ENCODE results near the gene WWOX. TPM values are rescaled to one million over a fixed set of nuclear protein-coding genes. Genes with fewer than 3 reads are reported as not detected.

Gene WWOX
- total and polyA plus RNA-seq, 2 donors (not counting 3 experiments of a cell fraction or from before 2014, with no cell fraction given), result 6.2 to 12.5 TPM

- FAIRE-seq (no peak), DNase-seq (ENCODE audit: low read depth, low spot score) (no peak)
- dilution Hi-C loops (cut with MboI; ENCODE audit: extremely low pct_ligation_motif_present, low sequenced_read_pairs) (no loop called here), intact Hi-C loops (cut with micrococcal nuclease) (no loop called here)
- H3K9ac ChIP-seq (replicated peaks; ENCODE audit: extremely low read depth, insufficient read depth, low read length), result no peak overlapping the region
- no peaks in the 10 kb centered on the region for H3K36me3 ChIP-seq (ENCODE audit: control insufficient read depth in 2 of 2, extremely low read depth in 1 of 2, insufficient read depth in 2 of 2, low read length in 2 of 2)
- H2AFZ ChIP-seq (ENCODE audit: low read depth, low read length), result no peak overlapping the region
- H3K4me3 ChIP-seq (replicated peaks in 1 of 3; ENCODE audit: insufficient read depth in 1 of 3, low read depth in 1 of 3, low read length in 3 of 3), result no peak overlapping the region
- no peaks in the 10 kb centered on the region for H3K27me3 ChIP-seq (ENCODE audit: control insufficient read depth in 2 of 2, insufficient read depth in 2 of 2, low read length in 2 of 2)
- CTCF ChIA-PET, result no interaction called here
- TF ChIP-seq EZH2 (IDR thresholded peaks at IDR 0.05; ENCODE audit: borderline replicate concordance, low read depth, low read length, severe bottlenecking), result no peak
- no peak for TF ChIP-seq FOS (IDR thresholded peaks at IDR 0.05; ENCODE audit: borderline replicate concordance, insufficient read depth, low read length)
- no peak for TF ChIP-seq POLR2A (IDR thresholded peaks at IDR 0.05; ENCODE audit: low read depth, low read length)
- no peak for TF ChIP-seq JUN (IDR thresholded peaks at IDR 0.05; ENCODE audit: borderline replicate concordance, insufficient read depth, insufficient read length, low read depth)
- TF ChIP-seq POLR2AphosphoS5 (IDR thresholded peaks at IDR 0.05; ENCODE audit: insufficient read depth, low read depth, low read length), result no peak
- TF ChIP-seq CTCF (IDR thresholded peaks at IDR 0.05; ENCODE audit: extremely low read depth in 1 of 2, insufficient read depth in 1 of 2, low read depth in 1 of 2, low read length in 2 of 2), result no peak
- TF ChIP-seq GATA2 (IDR thresholded peaks at IDR 0.05; ENCODE audit: insufficient read depth, insufficient read length, low read depth, low read length), result no peak
- TF ChIP-seq MYC (IDR thresholded peaks at IDR 0.05; ENCODE audit: low read depth, low read length), result no peak
- no peak for TF ChIP-seq MAX (IDR thresholded peaks at IDR 0.05; ENCODE audit: insufficient read depth, insufficient read length)
- H3K79me2 ChIP-seq (ENCODE audit: control insufficient read depth, insufficient read depth, low read length), result no peaks in the 10 kb centered on the region
- H4K20me1 ChIP-seq (replicated peaks; ENCODE audit: control insufficient read depth, extremely low read depth, insufficient read depth, low read length), result no peaks in the 10 kb centered on the region
- H3K4me1 ChIP-seq (ENCODE audit: control insufficient read depth, extremely low read depth, insufficient read depth, low read length), result no peaks in the 10 kb centered on the region
- H3K9me1 ChIP-seq (replicated peaks; ENCODE audit: control insufficient read depth, extremely low read depth, insufficient read depth, low read length), result no peaks in the 10 kb centered on the region
- H3K9me3 ChIP-seq (replicated peaks; ENCODE audit: control insufficient read depth, insufficient read depth, low read length), result peaks cover 14% of the 10 kb centered on the region
- no TSS peak for BruUV-seq (replicated peaks)
- no peak overlapping the region for H3K27ac ChIP-seq (ENCODE audit: insufficient read depth, low read depth, low read length)
- POLR2A ChIA-PET, result no interaction called here
- no peak overlapping the region for H3K4me2 ChIP-seq (ENCODE audit: insufficient read depth, low read length)
Measured at GRCh38 chr16:78413651-78414050, 314.2 kb downstream of the WWOX start.
